ENCODE data around the gene ZNF277.

Gene ZNF277

GRCh38 chr7:112214883-112215282 lies 8.4 kb downstream of the ZNF277 start:
- no peak overlapping the region for H3K4me3 ChIP-seq (ENCODE audit: low read length)
- H3K27ac ChIP-seq (ENCODE audit: low read length): no peak overlapping the region
- H3K9ac ChIP-seq (ENCODE audit: low read depth, low read length): no peak overlapping the region
- peaks cover 16% of the 10 kb centered on the region for H3K4me1 ChIP-seq (ENCODE audit: insufficient read depth, low read length)
- no peaks in the 10 kb centered on the region for H3K9me3 ChIP-seq (ENCODE audit: insufficient read depth, low read depth, low read length)
- no peaks in the 10 kb centered on the region for H3K27me3 ChIP-seq (ENCODE audit: insufficient read depth, low read length)
- H3K36me3 ChIP-seq (ENCODE audit: insufficient read depth, low read depth, low read length): no peaks in the 10 kb centered on the region

- Histone ChIP-seq H3K27me3 (ENCODE audit: insufficient read depth, low read length) (no peaks in the 10 kb centered on the region), H3K9me3 (ENCODE audit: insufficient read depth, low read depth, low read length) (no peaks in the 10 kb centered on the region), H3K27ac (ENCODE audit: low read length) (no peak overlapping the region), H3K4me1 (ENCODE audit: insufficient read depth, low read length) (peaks cover 16% of the 10 kb centered on the region), H3K4me3 (ENCODE audit: low read length) (no peak overlapping the region), H3K36me3 (ENCODE audit: insufficient read depth, low read depth, low read length) (no peaks in the 10 kb centered on the region), H3K9ac (ENCODE audit: low read depth, low read length) (no peak overlapping the region)
These were observed 9.3 kb downstream of the ZNF277 start for GRCh38 chr7:112215787-112216186.

GRCh38 chr7:112220877-112221434 lies 14.5 kb downstream of the ZNF277 start:
- Histone ChIP-seq H3K9ac (ENCODE audit: low read depth, low read length) (no peak overlapping the region), H3K4me3 (ENCODE audit: low read length) (no peak overlapping the region), H3K27ac (ENCODE audit: low read length) (no peak overlapping the region), H3K4me1 (ENCODE audit: insufficient read depth, low read length) (peaks cover under 1% of the 10 kb centered on the region; the same call in 1 of the 2 replicates), H3K9me3 (ENCODE audit: insufficient read depth, low read depth, low read length) (no peaks in the 10 kb centered on the region), H3K36me3 (ENCODE audit: insufficient read depth, low read depth, low read length) (no peaks in the 10 kb centered on the region; the same call in 1 of the 2 replicates), H3K27me3 (ENCODE audit: insufficient read depth, low read length) (no peaks in the 10 kb centered on the region)

- Histone ChIP-seq H3K27me3 (ENCODE audit: insufficient read depth, low read length) (no peaks in the 10 kb centered on the region), H3K27ac (ENCODE audit: low read length) (no peak overlapping the region), H3K9me3 (ENCODE audit: insufficient read depth, low read depth, low read length) (no peaks in the 10 kb centered on the region), H3K4me3 (ENCODE audit: low read length) (no peak overlapping the region), H3K9ac (ENCODE audit: low read depth, low read length) (no peak overlapping the region), H3K4me1 (ENCODE audit: insufficient read depth, low read length) (peaks cover 14% of the 10 kb centered on the region), H3K36me3 (ENCODE audit: insufficient read depth, low read depth, low read length) (no peaks in the 10 kb centered on the region; the same call in 1 of the 2 replicates)
These were observed 16.8 kb downstream of the ZNF277 start for GRCh38 chr7:112223310-112223709.

GRCh38 chr7:112224186-112224585 lies 17.7 kb downstream of the ZNF277 start:
- Histone ChIP-seq H3K9me3 (ENCODE audit: insufficient read depth, low read depth, low read length) (no peaks in the 10 kb centered on the region), H3K27ac (ENCODE audit: low read length) (no peak overlapping the region), H3K4me1 (ENCODE audit: insufficient read depth, low read length) (peaks cover 14% of the 10 kb centered on the region), H3K36me3 (ENCODE audit: insufficient read depth, low read depth, low read length) (no peaks in the 10 kb centered on the region; the same call in 1 of the 2 replicates), H3K27me3 (ENCODE audit: insufficient read depth, low read length) (no peaks in the 10 kb centered on the region), H3K4me3 (ENCODE audit: low read length) (no peak overlapping the region), H3K9ac (ENCODE audit: low read depth, low read length) (no peak overlapping the region)

GRCh38 chr7:112225006-112225405 lies 18.5 kb downstream of the ZNF277 start:
- no peak overlapping the region for H3K4me3 ChIP-seq (ENCODE audit: low read length)
- peaks cover 14% of the 10 kb centered on the region for H3K4me1 ChIP-seq (ENCODE audit: insufficient read depth, low read length)
- H3K27me3 ChIP-seq (ENCODE audit: insufficient read depth, low read length): no peaks in the 10 kb centered on the region
- H3K9ac ChIP-seq (ENCODE audit: low read depth, low read length): no peak overlapping the region
- no peaks in the 10 kb centered on the region for H3K9me3 ChIP-seq (ENCODE audit: insufficient read depth, low read depth, low read length)
- no peaks in the 10 kb centered on the region; the same call in 1 of the 2 replicates for H3K36me3 ChIP-seq (ENCODE audit: insufficient read depth, low read depth, low read length)
- H3K27ac ChIP-seq (ENCODE audit: low read length): no peak overlapping the region

GRCh38 chr7:112226701-112227276 lies 20.3 kb downstream of the ZNF277 start:
- no peak overlapping the region for H3K27ac ChIP-seq (ENCODE audit: low read length)
- no peaks in the 10 kb centered on the region for H3K9me3 ChIP-seq (ENCODE audit: insufficient read depth, low read depth, low read length)
- H3K4me1 ChIP-seq (ENCODE audit: insufficient read depth, low read length): peaks cover 14% of the 10 kb centered on the region
- H3K36me3 ChIP-seq (ENCODE audit: insufficient read depth, low read depth, low read length): no peaks in the 10 kb centered on the region; the same call in 1 of the 2 replicates
- no peaks in the 10 kb centered on the region for H3K27me3 ChIP-seq (ENCODE audit: insufficient read depth, low read length)
- H3K9ac ChIP-seq (ENCODE audit: low read depth, low read length): no peak overlapping the region
- no peak overlapping the region for H3K4me3 ChIP-seq (ENCODE audit: low read length)

GRCh38 chr7:112228632-112229031 lies 22.1 kb downstream of the ZNF277 start:
- Histone ChIP-seq H3K4me3 (ENCODE audit: low read length) (no peak overlapping the region), H3K27ac (ENCODE audit: low read length) (no peak overlapping the region), H3K36me3 (ENCODE audit: insufficient read depth, low read depth, low read length) (no peaks in the 10 kb centered on the region), H3K4me1 (ENCODE audit: insufficient read depth, low read length) (peaks cover 14% of the 10 kb centered on the region), H3K9ac (ENCODE audit: low read depth, low read length) (no peak overlapping the region), H3K27me3 (ENCODE audit: insufficient read depth, low read length) (no peaks in the 10 kb centered on the region), H3K9me3 (ENCODE audit: insufficient read depth, low read depth, low read length) (no peaks in the 10 kb centered on the region)

GRCh38 chr7:112232212-112232978 lies 25.9 kb downstream of the ZNF277 start:
- Histone ChIP-seq H3K27ac (ENCODE audit: low read length) (no peak overlapping the region), H3K27me3 (ENCODE audit: insufficient read depth, low read length) (no peaks in the 10 kb centered on the region), H3K4me3 (ENCODE audit: low read length) (no peak overlapping the region), H3K9me3 (ENCODE audit: insufficient read depth, low read depth, low read length) (no peaks in the 10 kb centered on the region), H3K4me1 (ENCODE audit: insufficient read depth, low read length) (no peaks in the 10 kb centered on the region), H3K9ac (ENCODE audit: low read depth, low read length) (no peak overlapping the region), H3K36me3 (ENCODE audit: insufficient read depth, low read depth, low read length) (no peaks in the 10 kb centered on the region)

GRCh38 chr7:112233048-112233697 lies 26.7 kb downstream of the ZNF277 start:
- no peaks in the 10 kb centered on the region for H3K27me3 ChIP-seq (ENCODE audit: insufficient read depth, low read length)
- H3K4me1 ChIP-seq (ENCODE audit: insufficient read depth, low read length): no peaks in the 10 kb centered on the region
- no peak overlapping the region for H3K4me3 ChIP-seq (ENCODE audit: low read length)
- H3K9me3 ChIP-seq (ENCODE audit: insufficient read depth, low read depth, low read length): no peaks in the 10 kb centered on the region
- H3K9ac ChIP-seq (ENCODE audit: low read depth, low read length): no peak overlapping the region
- H3K36me3 ChIP-seq (ENCODE audit: insufficient read depth, low read depth, low read length): no peaks in the 10 kb centered on the region
- no peak overlapping the region for H3K27ac ChIP-seq (ENCODE audit: low read length)

GRCh38 chr7:112234147-112234546 lies 27.7 kb downstream of the ZNF277 start:
- Histone ChIP-seq H3K27ac (ENCODE audit: low read length) (no peak overlapping the region), H3K4me1 (ENCODE audit: insufficient read depth, low read length) (no peaks in the 10 kb centered on the region), H3K9me3 (ENCODE audit: insufficient read depth, low read depth, low read length) (no peaks in the 10 kb centered on the region), H3K9ac (ENCODE audit: low read depth, low read length) (no peak overlapping the region), H3K4me3 (ENCODE audit: low read length) (no peak overlapping the region), H3K36me3 (ENCODE audit: insufficient read depth, low read depth, low read length) (no peaks in the 10 kb centered on the region), H3K27me3 (ENCODE audit: insufficient read depth, low read length) (no peaks in the 10 kb centered on the region)
